ENCODE data around the gene BNIP1.
"Not testable (repeated sequence)": the region's sequence is repeated elsewhere in the genome, so short reads cannot be mapped to it uniquely, and the experiment has no call there.

Gene BNIP1, protein sequence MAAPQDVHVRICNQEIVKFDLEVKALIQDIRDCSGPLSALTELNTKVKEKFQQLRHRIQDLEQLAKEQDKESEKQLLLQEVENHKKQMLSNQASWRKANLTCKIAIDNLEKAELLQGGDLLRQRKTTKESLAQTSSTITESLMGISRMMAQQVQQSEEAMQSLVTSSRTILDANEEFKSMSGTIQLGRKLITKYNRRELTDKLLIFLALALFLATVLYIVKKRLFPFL

DNA sequence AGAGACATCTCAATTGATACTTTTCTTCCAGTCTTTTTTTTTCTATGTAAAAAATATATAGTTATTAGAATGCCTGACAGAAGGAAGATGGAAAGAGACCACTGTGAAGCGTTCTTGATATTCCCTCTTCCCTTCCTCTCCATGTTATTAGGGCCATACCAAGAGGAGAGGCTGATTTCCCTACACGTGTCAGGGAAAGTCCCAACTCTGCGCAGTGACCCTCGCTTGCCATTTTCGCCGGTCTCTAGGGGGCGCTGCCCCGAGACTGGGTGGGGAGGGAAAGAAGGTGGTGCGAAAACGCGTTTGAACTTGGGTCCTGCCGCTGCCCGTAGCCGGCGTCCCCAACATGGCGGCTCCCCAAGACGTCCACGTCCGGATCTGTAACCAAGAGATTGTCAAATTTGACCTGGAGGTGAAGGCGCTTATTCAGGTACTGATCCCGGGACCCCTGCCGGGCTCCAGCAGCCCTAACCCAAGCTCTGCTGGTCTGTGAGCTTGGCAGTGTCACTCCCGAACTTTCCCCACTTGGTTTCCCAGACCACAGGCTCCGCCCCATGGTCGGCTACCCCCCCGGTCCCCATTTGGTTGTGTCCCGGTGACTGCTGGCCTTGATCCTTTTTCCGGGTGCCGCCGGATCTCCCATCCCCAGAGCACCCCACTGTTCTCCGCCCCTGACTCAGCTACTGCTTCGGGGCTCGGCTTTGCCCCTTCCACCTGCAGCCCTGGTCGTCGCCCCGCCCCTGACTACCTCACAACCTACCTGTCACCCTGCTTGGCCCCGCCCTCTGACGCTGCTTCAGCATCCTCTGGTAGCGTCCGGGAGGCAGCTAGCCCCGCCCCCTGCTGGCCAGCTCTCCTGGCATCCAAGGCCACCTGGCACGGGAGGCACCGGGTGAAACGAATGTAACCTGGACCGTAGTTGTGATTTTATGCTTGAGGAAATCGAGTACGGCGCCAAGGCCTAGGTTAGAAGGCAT lies at the start of gene BNIP1:
TSS of gene BNIP1 (plus strand) at position 332 of the 977 bp plus-strand sequence. CDS start at position 347, 15 bp downstream.
- peak; percentile 88 to 89 for DNase-seq

GRCh38 chr5:173098787-173099186 lies 45.5 kb upstream of the BNIP1 start:
- DNase-seq, result no peak

DNA sequence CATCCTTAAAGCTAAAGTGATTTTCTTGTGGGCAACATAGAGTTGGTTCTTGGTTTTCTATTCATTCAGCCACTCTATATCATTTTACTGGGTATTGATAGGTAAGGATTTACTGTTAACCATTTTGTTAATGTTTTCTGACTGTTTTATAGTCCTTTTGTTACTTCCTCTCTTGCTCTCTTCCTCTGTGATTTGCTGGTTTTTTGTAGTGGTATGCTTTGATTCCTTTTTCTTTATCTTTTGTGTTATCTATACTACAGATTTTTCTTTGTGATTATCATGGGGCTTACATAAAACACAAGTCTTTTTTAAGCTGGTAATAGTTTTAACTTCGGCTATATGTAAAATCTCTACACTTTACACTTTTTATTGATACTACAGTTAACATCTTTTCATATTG lies 44.9 kb upstream of the BNIP1 start:
- DNase-seq, result no peak

- no peak for DNase-seq
Observed at GRCh38 chr5:173101245-173101644, 43.1 kb upstream of the BNIP1 start.

DNA sequence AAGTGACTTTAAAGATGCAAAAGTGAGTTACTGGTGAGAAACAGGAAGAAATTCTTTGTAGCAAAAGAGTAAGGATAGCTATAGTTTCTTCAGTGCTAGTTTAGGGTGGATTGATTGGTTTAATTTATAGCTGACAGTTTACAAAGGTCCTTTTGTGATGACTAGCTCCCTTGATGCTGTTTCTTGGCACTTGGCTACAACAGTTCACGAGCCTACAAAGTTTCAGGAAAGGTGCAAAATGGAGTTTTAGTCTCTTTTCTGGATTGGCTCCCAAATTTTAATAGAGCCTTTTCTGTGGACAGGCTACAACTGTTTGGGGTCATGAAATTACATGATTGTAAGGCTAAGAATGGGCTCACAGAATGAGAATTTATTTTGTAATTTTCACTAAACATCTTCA lies 40.9 kb upstream of the BNIP1 start:
- no peak for DNase-seq

- no peak for DNase-seq
Observed at GRCh38 chr5:173108914-173109313, 35.4 kb upstream of the BNIP1 start.

- DNase-seq, result no peak
Observed at GRCh38 chr5:173114536-173114935, 29.8 kb upstream of the BNIP1 start.

DNA sequence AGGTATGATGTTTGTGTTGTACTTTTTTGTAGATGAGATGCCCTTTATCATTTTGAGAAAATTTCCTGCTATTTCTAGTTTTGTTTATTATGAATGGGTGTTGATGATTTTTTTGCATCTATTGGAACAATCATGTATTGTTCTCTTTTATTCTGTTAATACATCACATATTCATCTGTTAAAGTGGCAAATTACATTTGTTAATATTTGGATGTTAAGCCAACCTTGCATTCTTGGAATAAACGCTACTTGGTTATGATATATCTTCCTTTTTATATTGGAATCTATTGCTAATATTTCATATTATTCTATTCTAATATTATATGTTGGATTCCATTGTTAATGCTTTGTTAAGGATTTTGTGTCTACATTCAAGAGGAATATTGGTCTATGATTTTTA lies 24.6 kb upstream of the BNIP1 start:
- DNase-seq, result no peak

- DNase-seq, result no peak
Observed at GRCh38 chr5:173123416-173123815, 20.9 kb upstream of the BNIP1 start.

DNA sequence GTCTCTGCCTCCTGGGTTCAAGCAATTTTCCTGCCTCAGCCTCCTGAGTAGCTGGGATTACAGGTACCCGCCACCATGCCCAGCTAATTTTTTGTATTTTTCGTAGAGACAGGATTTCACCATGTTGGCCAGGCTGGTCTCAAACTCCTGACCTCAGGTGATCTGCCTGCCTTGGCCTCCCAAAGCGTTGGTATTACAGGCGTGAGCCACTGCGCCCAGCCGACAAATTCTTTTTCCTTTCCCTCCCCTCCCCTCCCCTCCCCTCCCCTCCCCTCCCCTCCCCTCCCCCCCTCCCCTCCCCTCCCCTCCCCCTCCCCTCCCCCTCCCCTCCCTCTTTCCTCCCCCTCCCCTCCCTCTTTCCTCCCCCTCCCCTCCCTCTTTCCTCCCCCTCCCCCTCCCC lies 12.2 kb upstream of the BNIP1 start:
- DNase-seq, result not testable (repeated sequence)

- DNase-seq, result no peak
Observed at GRCh38 chr5:173138707-173139106, 5.6 kb upstream of the BNIP1 start.

DNA sequence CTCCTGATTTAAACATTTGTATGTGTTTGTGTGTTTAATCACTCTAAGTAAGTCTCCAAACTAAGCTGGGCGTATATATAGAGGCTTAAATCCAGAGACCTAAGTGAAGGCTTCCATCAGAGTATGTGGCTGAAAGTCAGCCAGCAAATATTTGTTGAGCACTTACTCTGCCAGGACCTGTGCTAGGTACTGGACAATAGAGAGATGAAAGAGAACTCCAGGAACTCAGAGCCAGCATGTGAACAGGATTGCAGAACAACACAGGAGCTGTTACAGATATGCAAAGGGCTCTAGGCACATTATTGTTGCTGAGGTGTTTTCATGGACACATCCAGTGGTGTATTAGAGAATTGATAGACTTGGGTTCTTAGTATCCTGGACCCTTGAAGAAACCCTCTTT lies 4.7 kb upstream of the BNIP1 start:
- no peak for DNase-seq

DNA sequence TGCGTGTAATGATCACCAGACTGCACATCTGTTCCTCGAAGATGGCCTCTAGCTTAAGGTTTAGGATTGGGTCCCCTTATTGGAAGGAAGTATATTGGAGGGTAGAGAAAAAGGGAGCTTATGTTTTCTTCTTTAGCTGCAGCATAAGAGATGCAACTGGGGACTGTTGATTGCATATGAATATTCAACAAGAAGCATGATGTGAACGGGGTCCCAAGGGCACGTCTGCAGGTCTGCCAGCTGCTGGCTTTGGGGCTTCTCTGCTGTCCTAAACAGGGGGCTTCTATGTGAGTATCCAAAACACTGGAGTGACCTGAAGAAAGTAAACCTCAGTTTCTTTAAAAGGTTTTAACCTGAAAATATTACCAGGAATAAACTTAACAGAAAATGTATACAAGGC lies 3.6 kb upstream of the BNIP1 start:
- DNase-seq, result no peak

DNA sequence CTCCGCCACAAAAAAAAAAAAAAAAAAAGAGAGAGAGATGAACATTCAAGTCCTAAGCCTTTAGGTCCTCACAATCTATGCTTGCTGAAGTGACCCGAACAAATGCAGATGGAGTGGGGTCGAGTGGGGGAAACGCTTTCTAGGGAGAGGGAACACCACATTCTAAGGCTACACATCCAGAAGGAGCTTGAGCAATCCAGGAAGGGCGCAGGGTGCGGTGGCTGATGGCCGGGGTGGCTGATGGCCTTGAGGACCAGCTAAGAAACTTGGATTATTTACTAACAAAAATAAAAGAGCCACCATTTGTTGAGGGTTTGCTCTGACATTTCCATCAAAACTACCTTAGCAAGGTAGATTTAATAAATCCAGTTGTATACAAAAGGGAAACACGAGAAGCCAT lies 764 bp upstream of the BNIP1 start:
- no peak for DNase-seq

DNA sequence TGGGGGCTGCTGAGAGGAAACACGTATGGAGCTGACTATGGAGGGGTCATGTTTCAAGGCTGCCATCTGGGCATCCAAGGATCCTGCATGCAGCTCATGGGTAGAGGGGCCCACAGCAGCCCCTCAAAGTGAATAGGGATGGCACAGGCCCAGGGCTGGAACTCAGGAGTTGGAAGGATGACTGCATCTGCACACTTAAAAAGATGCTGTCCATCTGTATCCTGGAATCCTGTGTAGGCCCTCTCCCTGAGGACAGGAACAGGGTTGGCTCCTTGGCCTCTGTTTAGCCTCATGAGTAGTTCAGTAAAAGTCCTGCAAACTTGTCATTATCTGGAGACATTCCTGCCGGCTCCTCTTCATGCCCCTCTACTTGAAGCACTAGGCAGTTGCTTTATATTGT lies 4.0 kb downstream of the BNIP1 start:
- DNase-seq, result no peak

DNA sequence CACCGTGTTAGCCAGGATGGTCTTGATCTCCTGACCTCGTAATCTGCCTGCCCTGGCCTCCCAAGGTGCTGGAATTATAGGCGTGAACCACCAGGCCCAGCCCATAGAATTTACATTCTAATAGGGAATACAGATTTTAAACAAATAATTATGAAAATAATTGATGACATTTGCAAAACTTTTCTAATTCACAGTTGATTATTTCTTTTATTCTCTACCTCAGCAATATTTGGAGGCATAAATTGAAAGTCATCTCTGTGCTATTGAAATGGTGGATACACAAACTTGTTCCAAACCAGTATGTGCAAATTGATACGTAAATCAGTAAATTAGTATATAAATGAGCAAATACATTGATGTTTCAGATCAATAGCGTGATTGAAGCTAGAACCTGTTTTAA lies 8.2 kb downstream of the BNIP1 start:
- no peak for DNase-seq

- DNase-seq, result no peak
Observed at GRCh38 chr5:173153842-173154241, 9.5 kb downstream of the BNIP1 start.

DNA sequence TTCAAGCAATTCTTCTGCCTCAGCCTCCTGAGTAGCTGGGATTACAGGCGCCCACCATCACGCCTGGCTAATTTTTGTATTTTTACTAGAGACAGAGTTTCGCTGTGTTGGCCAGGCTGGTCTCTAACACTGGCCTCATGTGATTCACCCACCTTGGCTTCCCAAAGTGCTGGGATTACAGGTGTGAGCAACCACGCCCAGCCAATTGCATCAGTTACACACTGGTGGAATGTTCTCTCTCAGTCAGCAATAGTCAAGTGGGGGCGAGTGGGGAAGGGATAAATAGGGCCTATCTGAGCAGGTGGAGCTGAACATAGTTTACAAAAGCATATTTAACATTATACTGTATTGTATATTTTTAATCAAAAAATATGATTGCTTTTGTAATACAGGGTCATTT lies 10.3 kb downstream of the BNIP1 start:
- DNase-seq, result not testable (repeated sequence)

DNA sequence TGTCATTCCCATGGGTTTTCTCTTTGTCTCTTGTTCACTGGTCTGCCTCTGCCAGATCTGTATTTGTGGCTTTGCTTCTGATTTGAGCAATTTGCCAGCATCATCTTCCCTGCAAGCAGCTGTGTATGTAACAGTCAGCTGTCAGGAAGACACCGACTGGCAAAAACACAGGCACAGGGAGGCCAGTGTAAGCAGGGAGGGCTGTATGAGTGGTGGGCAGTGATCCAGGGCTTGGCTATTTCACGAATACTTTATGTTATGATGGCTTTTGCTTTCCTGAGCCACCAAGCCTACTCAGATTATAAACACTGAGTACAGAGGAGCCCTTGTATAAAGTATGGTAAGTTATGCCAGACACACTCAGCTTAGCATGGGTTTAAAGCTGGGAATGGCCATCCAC lies 11.6 kb downstream of the BNIP1 start:
- DNase-seq, result no peak

DNA sequence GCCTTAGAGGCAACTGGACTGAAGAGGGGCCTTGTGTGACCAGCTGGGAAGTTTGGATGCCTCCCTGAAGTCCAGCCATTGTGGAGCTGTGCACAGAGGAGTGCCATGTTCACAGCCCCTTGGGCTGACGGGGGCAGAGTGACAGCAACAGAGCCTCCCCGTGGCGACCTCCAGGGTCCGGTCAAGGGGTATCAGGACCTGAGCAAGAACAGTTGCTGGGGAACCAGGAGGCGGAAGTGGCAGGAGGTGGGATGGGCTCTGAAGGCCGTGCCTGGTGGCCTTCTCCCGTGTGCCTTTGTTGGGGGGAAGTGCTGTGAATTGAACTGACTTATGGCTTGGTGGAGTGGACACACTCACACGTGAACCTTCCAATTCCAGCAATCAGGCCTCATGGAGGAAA lies 14.0 kb downstream of the BNIP1 start:
- DNase-seq, result no peak

GRCh38 chr5:173159256-173159655 lies 14.9 kb downstream of the BNIP1 start:
- DNase-seq, result no peak

DNA sequence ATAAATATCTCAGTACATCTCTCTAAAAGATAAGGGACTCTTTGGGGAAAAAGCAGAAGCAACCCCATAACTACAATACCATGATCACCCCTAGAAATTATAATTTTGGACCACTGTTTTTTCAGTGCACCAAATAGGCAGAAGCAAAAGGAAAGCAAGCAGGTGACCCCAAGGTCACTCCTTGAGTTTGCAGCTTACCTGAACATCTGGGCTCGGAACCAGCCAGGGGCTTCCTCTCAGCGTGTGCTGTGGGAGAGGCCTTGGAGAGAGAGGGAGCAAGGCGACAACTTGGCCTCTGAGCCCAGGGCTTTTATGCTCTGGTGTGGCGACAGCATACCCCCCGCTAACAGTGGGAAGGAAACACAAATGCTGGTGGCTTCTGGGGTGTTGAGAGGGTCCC lies 16.8 kb downstream of the BNIP1 start:
- DNase-seq, result no peak

GRCh38 chr5:173163219-173163618 lies 18.9 kb downstream of the BNIP1 start:
- DNase-seq, result no peak
